ENCODE data around the gene PLA2G1B. TPM values are rescaled to one million over a fixed set of nuclear protein-coding genes. Genes with fewer than 3 reads are reported as not detected.

The PLA2G1B gene
- polyA plus RNA-seq, 1 donor (not counting 4 experiments of a cell fraction or from before 2014, with no cell fraction given), result not detected

- H3K4me2 ChIP-seq (ENCODE audit: control insufficient read depth, extremely low read depth, insufficient read depth, low read depth, low read length), result no peak overlapping the region
- no peaks in the 10 kb centered on the region for H3K79me2 ChIP-seq (ENCODE audit: control insufficient read depth, insufficient read depth, low read length)
- dilution Hi-C loops (cut with MboI; ENCODE audit: extremely low pct_ligation_motif_present, low sequenced_read_pairs), result no loop called here
- H3K9me3 ChIP-seq (ENCODE audit: control insufficient read depth, low read depth, low read length), result no peaks in the 10 kb centered on the region
- no peaks in the 10 kb centered on the region for H3K36me3 ChIP-seq (ENCODE audit: control insufficient read depth in 2 of 2, extremely low read depth in 1 of 2, insufficient read depth in 2 of 2, low read length in 2 of 2)
- H2AFZ ChIP-seq (ENCODE audit: control insufficient read depth, low read length), result no peak overlapping the region
- peaks cover 3% of the 10 kb centered on the region for H3K4me1 ChIP-seq (ENCODE audit: control insufficient read depth, extremely low read depth, insufficient read depth, low read length)
- H3K27ac ChIP-seq (ENCODE audit: control insufficient read depth, insufficient read depth, low read length), result no peak overlapping the region
- FAIRE-seq (no peak), DNase-seq (ENCODE audit: low read depth, low spot score) (no peak)
- no peaks in the 10 kb centered on the region for H4K20me1 ChIP-seq (ENCODE audit: control insufficient read depth, extremely low read depth, insufficient read depth, low read length)
- no peaks in the 10 kb centered on the region for H3K9me1 ChIP-seq (ENCODE audit: control insufficient read depth, extremely low read depth, insufficient read depth, low read length)
- TF ChIP-seq EZH2 (IDR thresholded peaks at IDR 0.05; ENCODE audit: low read length), result no peak
- TF ChIP-seq CTCF (optimal IDR thresholded peaks at IDR 0.05 in 1 of 3, IDR thresholded peaks at IDR 0.05 in 1 of 3, conservative IDR thresholded peaks at IDR 0.05 in 1 of 3; ENCODE audit: extremely low read depth in 1 of 3, insufficient read depth in 2 of 3, low read length in 3 of 3), result no peak
- H3K4me3 ChIP-seq (ENCODE audit: control insufficient read depth in 2 of 3, extremely low read depth in 1 of 3, insufficient read depth in 2 of 3, low read depth in 1 of 3, low read length in 3 of 3), result no peak overlapping the region
- no peak overlapping the region for H3K9ac ChIP-seq (ENCODE audit: control insufficient read depth, extremely low read depth, insufficient read depth, low read length)
- no peaks in the 10 kb centered on the region for H3K27me3 ChIP-seq (ENCODE audit: control insufficient read depth, extremely low read depth, insufficient read depth, low read length)
These were observed 2.6 kb downstream of the PLA2G1B start for GRCh38 chr12:120324841-120325417.

- peaks cover 3% of the 10 kb centered on the region for H3K4me1 ChIP-seq (ENCODE audit: control insufficient read depth, extremely low read depth, insufficient read depth, low read length)
- DNase-seq (ENCODE audit: low read depth, low spot score), result no peak
- no peaks in the 10 kb centered on the region for H3K9me1 ChIP-seq (ENCODE audit: control insufficient read depth, extremely low read depth, insufficient read depth, low read length)
- H3K27ac ChIP-seq (ENCODE audit: control insufficient read depth, insufficient read depth, low read length), result no peak overlapping the region
- dilution Hi-C loops (cut with MboI; ENCODE audit: extremely low pct_ligation_motif_present, low sequenced_read_pairs), result no loop called here
- no peak overlapping the region for H3K4me3 ChIP-seq (ENCODE audit: control insufficient read depth in 2 of 3, extremely low read depth in 1 of 3, insufficient read depth in 2 of 3, low read depth in 1 of 3, low read length in 3 of 3)
- no peaks in the 10 kb centered on the region for H4K20me1 ChIP-seq (ENCODE audit: control insufficient read depth, extremely low read depth, insufficient read depth, low read length)
- H3K4me2 ChIP-seq (ENCODE audit: control insufficient read depth, extremely low read depth, insufficient read depth, low read depth, low read length), result no peak overlapping the region
- no peaks in the 10 kb centered on the region for H3K9me3 ChIP-seq (ENCODE audit: control insufficient read depth, low read depth, low read length)
- H3K79me2 ChIP-seq (ENCODE audit: control insufficient read depth, insufficient read depth, low read length), result no peaks in the 10 kb centered on the region
- no peak for TF ChIP-seq CTCF (optimal IDR thresholded peaks at IDR 0.05 in 1 of 3, IDR thresholded peaks at IDR 0.05 in 1 of 3, conservative IDR thresholded peaks at IDR 0.05 in 1 of 3; ENCODE audit: extremely low read depth in 1 of 3, insufficient read depth in 2 of 3, low read length in 3 of 3)
- H2AFZ ChIP-seq (ENCODE audit: control insufficient read depth, low read length), result no peak overlapping the region
- H3K36me3 ChIP-seq (ENCODE audit: control insufficient read depth in 2 of 2, extremely low read depth in 1 of 2, insufficient read depth in 2 of 2, low read length in 2 of 2), result no peaks in the 10 kb centered on the region
- no peak overlapping the region for H3K9ac ChIP-seq (ENCODE audit: control insufficient read depth, extremely low read depth, insufficient read depth, low read length)
- no peak for FAIRE-seq
- H3K27me3 ChIP-seq (ENCODE audit: control insufficient read depth, extremely low read depth, insufficient read depth, low read length), result no peaks in the 10 kb centered on the region
These were observed 3.8 kb downstream of the PLA2G1B start for GRCh38 chr12:120323772-120324171.
